ENCODE data around the gene SPRR1B.

DNA sequence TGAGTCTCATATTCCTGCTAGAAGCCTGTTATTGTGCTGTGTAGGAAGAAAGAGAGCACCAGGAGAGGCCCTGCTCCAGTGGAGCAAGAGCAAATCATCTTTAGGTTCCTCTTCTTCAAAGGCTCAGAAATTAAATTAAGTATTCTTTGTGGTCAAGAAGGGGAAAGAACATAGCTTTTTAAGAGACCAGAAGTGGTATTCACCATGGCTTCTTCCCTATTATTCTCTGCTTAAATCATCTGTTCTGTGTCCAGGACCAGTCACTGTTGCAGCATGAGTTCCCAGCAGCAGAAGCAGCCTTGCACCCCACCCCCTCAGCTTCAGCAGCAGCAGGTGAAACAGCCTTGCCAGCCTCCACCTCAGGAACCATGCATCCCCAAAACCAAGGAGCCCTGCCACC, 1.1 kb downstream of the SPRR1B start:
- TF ChIP-seq, protein P1, sequence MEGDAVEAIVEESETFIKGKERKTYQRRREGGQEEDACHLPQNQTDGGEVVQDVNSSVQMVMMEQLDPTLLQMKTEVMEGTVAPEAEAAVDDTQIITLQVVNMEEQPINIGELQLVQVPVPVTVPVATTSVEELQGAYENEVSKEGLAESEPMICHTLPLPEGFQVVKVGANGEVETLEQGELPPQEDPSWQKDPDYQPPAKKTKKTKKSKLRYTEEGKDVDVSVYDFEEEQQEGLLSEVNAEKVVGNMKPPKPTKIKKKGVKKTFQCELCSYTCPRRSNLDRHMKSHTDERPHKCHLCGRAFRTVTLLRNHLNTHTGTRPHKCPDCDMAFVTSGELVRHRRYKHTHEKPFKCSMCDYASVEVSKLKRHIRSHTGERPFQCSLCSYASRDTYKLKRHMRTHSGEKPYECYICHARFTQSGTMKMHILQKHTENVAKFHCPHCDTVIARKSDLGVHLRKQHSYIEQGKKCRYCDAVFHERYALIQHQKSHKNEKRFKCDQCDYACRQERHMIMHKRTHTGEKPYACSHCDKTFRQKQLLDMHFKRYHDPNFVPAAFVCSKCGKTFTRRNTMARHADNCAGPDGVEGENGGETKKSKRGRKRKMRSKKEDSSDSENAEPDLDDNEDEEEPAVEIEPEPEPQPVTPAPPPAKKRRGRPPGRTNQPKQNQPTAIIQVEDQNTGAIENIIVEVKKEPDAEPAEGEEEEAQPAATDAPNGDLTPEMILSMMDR (IDR thresholded peaks at IDR 0.05) = no peak
- no peak for TF ChIP-seq POLR2A (IDR thresholded peaks at IDR 0.05)
